NT2/D1 (cell line): ENCODE data around the gene ROPN1L.

Source experiments
- SUZ12 ChIP-seq: IDR thresholded peaks from 2 replicates; pipeline ENCODE4 v1.6.1; 2011; ENCODE audit not compliant: insufficient read length, insufficient read depth; ENCODE audit errors: extremely low read depth
- ZNF274 ChIP-seq: IDR thresholded peaks from 2 replicates; pipeline ENCODE4 v1.6.1; 2011; ENCODE audit warnings: mild to moderate bottlenecking, low read depth, low read length

DNA sequence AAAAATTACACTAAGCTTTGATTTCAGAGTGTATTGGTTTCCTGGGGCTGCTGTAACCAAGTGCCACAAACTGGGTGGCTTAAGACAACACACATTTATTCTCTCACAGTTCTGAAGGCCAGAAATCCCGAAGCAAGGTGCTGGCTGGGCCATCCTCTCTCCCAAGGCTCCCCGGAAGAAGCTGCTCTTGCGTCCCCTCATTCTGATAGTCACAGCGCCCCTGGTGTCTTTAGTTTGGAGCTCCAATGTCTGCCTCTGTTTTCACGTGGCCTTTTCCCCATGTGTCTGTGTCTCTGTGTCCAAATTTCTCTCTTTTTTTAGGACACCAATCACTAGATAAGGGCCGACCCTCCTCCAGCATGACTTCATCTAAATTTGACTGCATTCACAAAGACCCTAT lies 56.7 kb downstream of the ROPN1L start:
- TF ChIP-seq ZNF274 (no peak), SUZ12 (no peak)
